Measurements from ENCODE around the gene CHADL. TPM values are rescaled to one million over a fixed set of nuclear protein-coding genes. Genes with fewer than 3 reads are reported as not detected.

The CHADL gene
- total and polyA plus RNA-seq, 2 of the 8 experiments (the other 6 are each of a cell fraction or from before 2014, with no cell fraction given), result 0.78 to 1.4 TPM

DNA sequence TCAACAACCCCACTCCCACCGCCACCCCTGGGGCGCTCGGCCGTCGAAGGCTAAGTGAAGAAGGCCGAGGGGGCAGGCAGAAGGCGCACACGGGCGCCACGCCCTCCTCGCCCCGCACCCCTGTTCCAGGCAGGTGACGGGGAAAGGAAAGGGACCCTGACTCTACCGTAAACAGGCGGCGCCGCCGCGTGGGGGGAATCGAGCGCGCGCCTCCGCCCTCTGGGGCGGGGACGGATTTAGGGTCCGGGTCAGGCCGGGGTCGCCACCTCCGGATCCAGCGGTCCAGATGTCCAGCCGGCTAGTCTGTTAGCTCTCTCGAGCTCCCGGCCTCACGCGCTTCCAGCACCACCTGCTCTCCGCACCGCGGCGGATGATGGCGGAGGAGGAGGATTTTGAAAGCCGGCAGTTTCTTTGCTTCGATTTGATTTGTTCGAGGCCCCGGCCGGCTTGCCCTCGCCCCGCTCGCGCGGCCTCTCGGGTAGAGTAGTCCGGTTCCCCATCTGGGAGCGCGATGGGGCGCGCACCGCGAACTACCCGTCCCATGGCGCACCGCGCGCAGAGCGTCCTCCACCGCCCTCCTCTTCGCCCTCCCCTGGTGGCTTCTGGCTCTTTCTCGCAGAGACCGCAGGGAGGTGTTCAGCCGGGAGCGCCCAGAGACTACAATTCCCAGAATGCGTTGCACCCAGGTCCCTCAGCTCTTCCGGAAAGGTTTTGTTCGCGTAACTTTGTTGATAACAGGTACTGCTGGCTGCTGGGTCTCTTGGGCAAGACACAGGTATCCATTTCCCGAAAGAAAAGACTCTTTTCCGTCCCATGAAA is 45.3 kb upstream of the CHADL start, which contains the start of gene RANGAP1 (continued):
- TF ChIP-seq CEBPB (IDR thresholded peaks at IDR 0.05; ENCODE audit: low read depth, low read length), result peak; percentile 60; the same call in 1 of the 2 replicates
- TF ChIP-seq, protein P1, sequence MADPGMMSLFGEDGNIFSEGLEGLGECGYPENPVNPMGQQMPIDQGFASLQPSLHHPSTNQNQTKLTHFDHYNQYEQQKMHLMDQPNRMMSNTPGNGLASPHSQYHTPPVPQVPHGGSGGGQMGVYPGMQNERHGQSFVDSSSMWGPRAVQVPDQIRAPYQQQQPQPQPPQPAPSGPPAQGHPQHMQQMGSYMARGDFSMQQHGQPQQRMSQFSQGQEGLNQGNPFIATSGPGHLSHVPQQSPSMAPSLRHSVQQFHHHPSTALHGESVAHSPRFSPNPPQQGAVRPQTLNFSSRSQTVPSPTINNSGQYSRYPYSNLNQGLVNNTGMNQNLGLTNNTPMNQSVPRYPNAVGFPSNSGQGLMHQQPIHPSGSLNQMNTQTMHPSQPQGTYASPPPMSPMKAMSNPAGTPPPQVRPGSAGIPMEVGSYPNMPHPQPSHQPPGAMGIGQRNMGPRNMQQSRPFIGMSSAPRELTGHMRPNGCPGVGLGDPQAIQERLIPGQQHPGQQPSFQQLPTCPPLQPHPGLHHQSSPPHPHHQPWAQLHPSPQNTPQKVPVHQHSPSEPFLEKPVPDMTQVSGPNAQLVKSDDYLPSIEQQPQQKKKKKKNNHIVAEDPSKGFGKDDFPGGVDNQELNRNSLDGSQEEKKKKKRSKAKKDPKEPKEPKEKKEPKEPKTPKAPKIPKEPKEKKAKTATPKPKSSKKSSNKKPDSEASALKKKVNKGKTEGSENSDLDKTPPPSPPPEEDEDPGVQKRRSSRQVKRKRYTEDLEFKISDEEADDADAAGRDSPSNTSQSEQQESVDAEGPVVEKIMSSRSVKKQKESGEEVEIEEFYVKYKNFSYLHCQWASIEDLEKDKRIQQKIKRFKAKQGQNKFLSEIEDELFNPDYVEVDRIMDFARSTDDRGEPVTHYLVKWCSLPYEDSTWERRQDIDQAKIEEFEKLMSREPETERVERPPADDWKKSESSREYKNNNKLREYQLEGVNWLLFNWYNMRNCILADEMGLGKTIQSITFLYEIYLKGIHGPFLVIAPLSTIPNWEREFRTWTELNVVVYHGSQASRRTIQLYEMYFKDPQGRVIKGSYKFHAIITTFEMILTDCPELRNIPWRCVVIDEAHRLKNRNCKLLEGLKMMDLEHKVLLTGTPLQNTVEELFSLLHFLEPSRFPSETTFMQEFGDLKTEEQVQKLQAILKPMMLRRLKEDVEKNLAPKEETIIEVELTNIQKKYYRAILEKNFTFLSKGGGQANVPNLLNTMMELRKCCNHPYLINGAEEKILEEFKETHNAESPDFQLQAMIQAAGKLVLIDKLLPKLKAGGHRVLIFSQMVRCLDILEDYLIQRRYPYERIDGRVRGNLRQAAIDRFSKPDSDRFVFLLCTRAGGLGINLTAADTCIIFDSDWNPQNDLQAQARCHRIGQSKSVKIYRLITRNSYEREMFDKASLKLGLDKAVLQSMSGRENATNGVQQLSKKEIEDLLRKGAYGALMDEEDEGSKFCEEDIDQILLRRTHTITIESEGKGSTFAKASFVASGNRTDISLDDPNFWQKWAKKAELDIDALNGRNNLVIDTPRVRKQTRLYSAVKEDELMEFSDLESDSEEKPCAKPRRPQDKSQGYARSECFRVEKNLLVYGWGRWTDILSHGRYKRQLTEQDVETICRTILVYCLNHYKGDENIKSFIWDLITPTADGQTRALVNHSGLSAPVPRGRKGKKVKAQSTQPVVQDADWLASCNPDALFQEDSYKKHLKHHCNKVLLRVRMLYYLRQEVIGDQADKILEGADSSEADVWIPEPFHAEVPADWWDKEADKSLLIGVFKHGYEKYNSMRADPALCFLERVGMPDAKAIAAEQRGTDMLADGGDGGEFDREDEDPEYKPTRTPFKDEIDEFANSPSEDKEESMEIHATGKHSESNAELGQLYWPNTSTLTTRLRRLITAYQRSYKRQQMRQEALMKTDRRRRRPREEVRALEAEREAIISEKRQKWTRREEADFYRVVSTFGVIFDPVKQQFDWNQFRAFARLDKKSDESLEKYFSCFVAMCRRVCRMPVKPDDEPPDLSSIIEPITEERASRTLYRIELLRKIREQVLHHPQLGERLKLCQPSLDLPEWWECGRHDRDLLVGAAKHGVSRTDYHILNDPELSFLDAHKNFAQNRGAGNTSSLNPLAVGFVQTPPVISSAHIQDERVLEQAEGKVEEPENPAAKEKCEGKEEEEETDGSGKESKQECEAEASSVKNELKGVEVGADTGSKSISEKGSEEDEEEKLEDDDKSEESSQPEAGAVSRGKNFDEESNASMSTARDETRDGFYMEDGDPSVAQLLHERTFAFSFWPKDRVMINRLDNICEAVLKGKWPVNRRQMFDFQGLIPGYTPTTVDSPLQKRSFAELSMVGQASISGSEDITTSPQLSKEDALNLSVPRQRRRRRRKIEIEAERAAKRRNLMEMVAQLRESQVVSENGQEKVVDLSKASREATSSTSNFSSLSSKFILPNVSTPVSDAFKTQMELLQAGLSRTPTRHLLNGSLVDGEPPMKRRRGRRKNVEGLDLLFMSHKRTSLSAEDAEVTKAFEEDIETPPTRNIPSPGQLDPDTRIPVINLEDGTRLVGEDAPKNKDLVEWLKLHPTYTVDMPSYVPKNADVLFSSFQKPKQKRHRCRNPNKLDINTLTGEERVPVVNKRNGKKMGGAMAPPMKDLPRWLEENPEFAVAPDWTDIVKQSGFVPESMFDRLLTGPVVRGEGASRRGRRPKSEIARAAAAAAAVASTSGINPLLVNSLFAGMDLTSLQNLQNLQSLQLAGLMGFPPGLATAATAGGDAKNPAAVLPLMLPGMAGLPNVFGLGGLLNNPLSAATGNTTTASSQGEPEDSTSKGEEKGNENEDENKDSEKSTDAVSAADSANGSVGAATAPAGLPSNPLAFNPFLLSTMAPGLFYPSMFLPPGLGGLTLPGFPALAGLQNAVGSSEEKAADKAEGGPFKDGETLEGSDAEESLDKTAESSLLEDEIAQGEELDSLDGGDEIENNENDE (IDR thresholded peaks at IDR 0.05; ENCODE audit: insufficient replicate concordance, low read length), result no peak
